Skeletal muscle tissue (tissue), 4 donors: ENCODE measurements around the gene IFT27. TPM values are rescaled to one million over a fixed set of nuclear protein-coding genes. Genes with fewer than 3 reads are reported as not detected.

Source experiments
- H3K27ac ChIP-seq: one replicate; pipeline ENCODE4 v1.7.0; 2013; ENCODE audit warnings: mild to moderate bottlenecking, low read depth, low read length, inconsistent platforms
- H3K27me3 ChIP-seq, 3 donors: one replicate each; pipeline ENCODE4 v1.7.0; 2013; ENCODE audit warnings: low read length in 3 of 3; ENCODE audit not compliant: control insufficient read depth in 3 of 3, insufficient read depth in 3 of 3
- H3K36me3 ChIP-seq, 3 donors: one replicate each; pipeline ENCODE4 v1.7.0; 2013; ENCODE audit warnings: low read length in 3 of 3; ENCODE audit not compliant: control insufficient read depth in 3 of 3, insufficient read depth in 3 of 3
- H3K4me1 ChIP-seq, 3 donors: one replicate each; pipeline ENCODE4 v1.7.0; 2013; ENCODE audit warnings: low read length in 3 of 3, mild to moderate bottlenecking in 3 of 3; ENCODE audit not compliant: control insufficient read depth in 3 of 3, insufficient read depth in 3 of 3
- H3K4me3 ChIP-seq, 3 donors: one replicate each; pipeline ENCODE4 v1.7.0; 2013; ENCODE audit warnings: low read length in 3 of 3
- H3K9ac ChIP-seq, 3 donors: one replicate each; pipeline ENCODE4 v1.7.0; 2013; ENCODE audit warnings: low read length in 3 of 3, mild to moderate bottlenecking in 3 of 3, moderate library complexity in 2 of 3, low read depth in 1 of 3
- H3K9me3 ChIP-seq, 3 donors: one replicate each; pipeline ENCODE4 v1.7.0; 2013; ENCODE audit warnings: low read length in 3 of 3; ENCODE audit not compliant: control insufficient read depth in 3 of 3
- total RNA-seq: library from RNA; depleted of rRNA; stranded (reverse); fragments of >200 nt; gene quantifications from one replicate; pipeline ENCODE4 v1.2.3, GENCODE V29; 2014
- donor health status: Osteomylitis.

The IFT27 gene
- total RNA-seq, 1 donor from 2014 or later: 19.3 TPM

DNA sequence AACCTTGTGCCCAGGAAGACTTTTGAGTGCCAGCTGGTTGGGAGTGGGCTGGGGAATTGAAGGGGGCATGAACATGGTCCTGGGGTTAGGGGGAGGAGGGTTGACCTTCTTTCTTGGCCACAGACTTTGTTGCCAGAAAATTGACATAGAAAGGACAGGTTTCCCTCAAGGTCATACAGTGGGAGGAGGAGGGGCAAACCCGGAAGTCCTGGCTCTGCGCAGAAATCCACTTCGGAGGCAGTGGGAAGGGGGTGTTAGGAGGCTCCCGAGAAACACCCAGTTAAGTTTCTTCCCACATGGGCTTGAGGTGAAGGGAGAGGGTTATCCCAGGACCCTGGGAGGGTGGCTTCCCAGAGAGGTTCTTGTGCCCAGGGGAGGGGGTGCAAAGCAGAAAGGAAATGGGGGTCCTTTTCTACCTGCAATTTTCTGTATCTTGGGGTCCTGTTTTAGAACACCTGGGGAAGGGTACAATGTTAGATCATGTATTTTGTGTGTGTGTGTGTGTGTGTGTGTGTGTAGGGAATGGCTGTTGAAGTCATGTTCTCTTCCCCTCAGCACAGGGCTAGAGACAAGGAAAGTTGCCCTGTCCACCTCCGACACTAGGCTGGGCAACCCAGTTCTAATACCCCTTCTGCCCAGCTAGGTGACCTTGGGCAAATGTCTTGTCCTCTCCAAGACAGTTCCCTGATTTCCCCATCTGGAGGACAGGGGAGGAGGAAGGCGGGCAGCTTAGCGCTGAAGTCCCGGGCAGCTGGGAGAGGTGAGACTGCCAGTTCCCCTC lies 39.8 kb upstream of the IFT27 start:
- Histone ChIP-seq H3K36me3 (no peaks in the 10 kb centered on the region), H3K27me3 (peaks cover 69 to 84% (median 73%) of the 10 kb centered on the region in 3 donors), H3K9ac (no peak overlapping the region), H3K4me1 (peaks cover 4 to 23% (median 7%) of the 10 kb centered on the region in 3 donors), H3K4me3 (no peak overlapping the region), H3K27ac (no peak overlapping the region), H3K9me3 (no peaks in the 10 kb centered on the region)

DNA sequence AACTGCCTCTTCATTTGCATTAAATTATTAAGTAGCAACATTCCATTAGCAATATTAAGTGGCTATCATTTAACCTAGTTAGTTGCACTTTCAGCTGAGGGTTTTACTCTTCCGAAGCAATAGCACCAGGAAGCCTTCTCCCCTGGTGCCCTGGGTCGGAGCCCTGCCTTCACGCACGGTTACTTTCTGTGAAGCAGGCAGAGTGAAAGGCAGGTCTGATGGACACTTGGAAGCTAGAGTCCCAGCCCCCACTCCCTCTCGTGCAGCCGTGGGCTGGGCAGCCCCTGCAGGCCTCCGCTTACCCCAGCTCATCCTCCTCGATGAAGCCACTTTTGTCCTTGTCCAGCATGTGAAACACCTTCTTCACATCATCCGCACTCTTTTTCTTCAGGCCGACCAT lies 38.9 kb upstream of the IFT27 start:
- no peaks in the 10 kb centered on the region for H3K9me3 ChIP-seq
- peaks cover 4 to 23% (median 7%) of the 10 kb centered on the region in 3 donors for H3K4me1 ChIP-seq
- peaks cover 69 to 82% (median 73%) of the 10 kb centered on the region in 3 donors for H3K27me3 ChIP-seq
- no peaks in the 10 kb centered on the region for H3K36me3 ChIP-seq
- no peak overlapping the region for H3K9ac ChIP-seq
- H3K27ac ChIP-seq: no peak overlapping the region
- no peak overlapping the region for H3K4me3 ChIP-seq

DNA sequence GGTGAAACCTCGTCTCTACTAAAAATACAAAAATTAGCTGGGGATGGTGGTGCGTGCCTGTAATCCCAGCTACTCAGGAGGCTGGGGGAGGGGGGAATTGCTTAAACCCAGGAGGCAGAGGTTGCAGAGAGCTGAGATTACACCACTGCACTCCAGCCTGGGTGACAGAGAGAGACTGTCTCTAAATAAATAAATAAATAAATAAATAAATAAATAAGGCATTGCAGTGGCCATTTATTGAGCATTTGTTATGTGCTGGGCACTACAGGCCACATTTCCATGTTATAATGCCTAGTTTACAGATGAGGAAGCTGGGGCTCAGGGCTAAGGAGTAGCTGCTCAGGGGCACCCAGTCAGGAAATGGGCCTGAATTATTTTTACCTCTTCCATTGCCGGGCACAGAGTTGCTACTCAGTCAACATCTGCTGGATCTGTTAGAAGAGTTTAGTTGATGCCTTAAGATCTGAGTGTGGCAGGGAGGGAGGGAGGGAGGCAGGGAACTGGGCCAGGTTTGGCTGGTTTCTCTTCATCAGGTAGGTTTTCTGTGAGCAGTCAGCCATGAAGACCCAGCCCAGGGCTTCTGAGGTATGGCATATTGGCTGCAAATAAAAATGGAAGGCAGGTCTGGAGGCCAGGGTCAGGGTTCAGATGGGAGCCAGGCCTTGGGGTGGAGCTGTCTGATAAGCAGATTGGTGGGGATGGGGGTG lies 35.3 kb upstream of the IFT27 start:
- Histone ChIP-seq H3K27ac (no peak overlapping the region), H3K4me1 (peaks cover 0 to 2% (median under 1%) of the 10 kb centered on the region in 3 donors), H3K9me3 (no peaks in the 10 kb centered on the region), H3K9ac (no peak overlapping the region), H3K36me3 (no peaks in the 10 kb centered on the region), H3K4me3 (no peak overlapping the region), H3K27me3 (peaks cover 46 to 67% (median 55%) of the 10 kb centered on the region in 3 donors)

DNA sequence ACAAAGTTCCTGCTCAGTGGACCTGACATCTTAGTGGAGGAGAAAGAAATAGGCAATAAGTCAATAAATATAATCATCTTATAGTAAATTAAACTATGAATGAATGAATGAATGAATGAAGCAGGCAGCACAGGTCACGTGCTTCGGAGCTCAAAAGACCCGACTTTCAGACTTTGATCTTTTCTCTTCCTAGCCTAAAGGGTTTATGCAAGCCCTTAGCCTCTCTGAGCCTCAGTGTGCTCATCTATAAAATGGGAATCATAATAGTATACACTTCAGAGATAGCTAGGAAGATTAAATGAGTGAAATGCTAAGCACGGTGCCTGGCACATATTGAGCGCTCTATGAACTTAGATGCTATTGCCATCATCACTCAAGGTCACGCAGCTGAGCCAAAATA lies 33.4 kb upstream of the IFT27 start:
- Histone ChIP-seq H3K36me3 (no peaks in the 10 kb centered on the region), H3K4me1 (no peaks in the 10 kb centered on the region), H3K27me3 (peaks cover 41 to 66% (median 52%) of the 10 kb centered on the region in 3 donors), H3K4me3 (no peak overlapping the region), H3K9ac (no peak overlapping the region), H3K9me3 (no peaks in the 10 kb centered on the region), H3K27ac (no peak overlapping the region)

DNA sequence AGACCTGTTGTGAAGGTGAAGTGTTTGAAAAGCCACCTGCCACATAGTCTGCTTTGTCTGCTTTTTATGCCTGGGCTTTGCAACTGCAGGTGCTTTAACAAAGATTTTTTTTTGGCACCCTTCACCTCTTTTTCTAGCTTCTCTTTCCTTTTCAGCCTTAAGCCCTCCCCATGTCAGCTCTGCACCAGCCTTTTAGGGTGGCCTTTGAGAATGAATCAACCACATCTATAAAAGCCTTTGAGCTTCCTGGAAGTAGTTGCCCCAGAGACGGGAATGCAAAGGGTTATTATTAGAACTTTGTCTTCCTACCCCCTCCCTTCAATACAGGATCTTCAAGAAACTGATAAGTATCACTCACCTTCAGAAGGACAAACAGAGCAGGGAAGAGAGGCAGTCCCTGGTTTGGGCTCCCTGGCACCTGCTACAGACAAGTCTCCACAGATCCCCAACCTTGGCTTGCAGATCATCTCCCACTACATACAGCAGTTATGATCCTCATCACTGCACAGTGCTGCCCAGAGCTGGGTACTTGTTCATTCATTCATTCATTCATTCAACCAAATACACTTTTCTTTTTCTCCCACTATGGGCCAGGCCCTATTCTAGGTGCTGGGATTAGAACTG lies 32.9 kb upstream of the IFT27 start:
- Histone ChIP-seq H3K4me1 (no peaks in the 10 kb centered on the region), H3K27ac (no peak overlapping the region), H3K27me3 (peaks cover 36 to 67% (median 52%) of the 10 kb centered on the region in 3 donors), H3K9me3 (no peaks in the 10 kb centered on the region), H3K4me3 (no peak overlapping the region), H3K9ac (no peak overlapping the region), H3K36me3 (no peaks in the 10 kb centered on the region)

DNA sequence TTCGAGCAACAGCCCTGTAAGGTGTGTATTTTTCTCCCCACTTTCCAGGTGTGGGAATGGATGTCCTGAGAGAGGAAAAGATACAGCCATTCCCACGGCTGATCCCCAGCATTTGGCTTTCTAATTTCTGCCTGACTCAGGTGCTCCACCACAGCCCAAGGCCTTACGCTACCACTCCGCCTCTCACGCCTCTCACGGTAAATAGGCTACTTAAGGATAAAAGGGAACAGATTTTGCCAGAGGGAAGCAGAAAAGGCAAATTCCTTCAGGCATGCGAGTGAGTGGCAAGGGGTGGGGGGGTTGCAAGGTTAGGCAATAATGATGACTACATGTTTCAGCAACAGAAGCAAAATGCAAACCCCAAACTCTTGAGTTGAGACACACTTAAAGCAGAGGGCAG lies 31.7 kb upstream of the IFT27 start:
- no peaks in the 10 kb centered on the region for H3K36me3 ChIP-seq
- no peaks in the 10 kb centered on the region for H3K9me3 ChIP-seq
- no peaks in the 10 kb centered on the region for H3K4me1 ChIP-seq
- H3K9ac ChIP-seq: no peak overlapping the region
- no peak overlapping the region for H3K27ac ChIP-seq
- H3K27me3 ChIP-seq: peaks cover 24 to 59% (median 48%) of the 10 kb centered on the region in 3 donors
- H3K4me3 ChIP-seq: no peak overlapping the region

DNA sequence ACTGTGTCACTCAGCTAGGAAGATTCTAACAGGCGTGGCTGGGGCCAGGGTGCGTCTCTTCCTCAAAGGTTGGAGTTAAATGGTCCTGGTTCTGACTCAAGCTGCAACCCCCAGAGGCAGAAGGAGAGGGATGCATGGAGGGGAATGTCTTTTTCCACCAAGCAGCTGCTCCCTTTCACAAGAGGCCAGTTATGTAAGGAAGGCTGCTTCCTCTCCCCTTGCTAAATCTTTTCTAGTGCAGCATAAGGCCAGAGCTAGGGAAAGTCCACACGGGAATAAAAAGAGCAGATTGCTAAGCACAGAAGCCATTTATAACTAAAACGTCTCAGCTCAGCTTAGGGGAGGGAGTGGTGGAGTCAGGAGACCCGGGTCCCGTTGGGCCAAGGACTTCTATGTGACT lies 30.9 kb upstream of the IFT27 start:
- Histone ChIP-seq H3K4me1 (no peaks in the 10 kb centered on the region), H3K4me3 (no peak overlapping the region), H3K27me3 (peaks cover 26 to 56% (median 43%) of the 10 kb centered on the region in 3 donors), H3K9me3 (no peaks in the 10 kb centered on the region), H3K36me3 (no peaks in the 10 kb centered on the region), H3K9ac (no peak overlapping the region), H3K27ac (no peak overlapping the region)

DNA sequence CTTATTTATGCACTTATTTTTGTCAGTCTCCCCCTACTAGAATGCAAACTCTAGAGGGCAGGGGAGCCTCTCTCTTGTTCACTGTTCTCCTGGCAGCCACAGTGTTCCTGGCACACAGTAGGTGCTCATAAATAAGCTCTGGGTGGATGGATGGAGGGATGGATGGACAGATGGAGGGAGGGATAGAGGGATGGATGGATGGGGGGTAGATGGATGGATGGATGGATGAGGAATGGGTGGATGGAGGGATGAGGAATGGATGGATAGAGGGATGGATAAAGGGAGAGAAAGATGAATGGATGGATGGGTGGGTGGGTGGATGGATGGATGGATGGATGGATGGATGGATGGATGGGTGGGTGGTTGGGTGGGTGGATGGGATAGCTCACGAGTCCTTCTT lies 27.4 kb upstream of the IFT27 start:
- no peak overlapping the region for H3K9ac ChIP-seq
- no peak overlapping the region for H3K27ac ChIP-seq
- no peaks in the 10 kb centered on the region for H3K9me3 ChIP-seq
- H3K4me1 ChIP-seq: no peaks in the 10 kb centered on the region
- H3K27me3 ChIP-seq: peaks cover 23 to 50% (median 38%) of the 10 kb centered on the region in 3 donors
- no peaks in the 10 kb centered on the region for H3K36me3 ChIP-seq
- no peak overlapping the region for H3K4me3 ChIP-seq

DNA sequence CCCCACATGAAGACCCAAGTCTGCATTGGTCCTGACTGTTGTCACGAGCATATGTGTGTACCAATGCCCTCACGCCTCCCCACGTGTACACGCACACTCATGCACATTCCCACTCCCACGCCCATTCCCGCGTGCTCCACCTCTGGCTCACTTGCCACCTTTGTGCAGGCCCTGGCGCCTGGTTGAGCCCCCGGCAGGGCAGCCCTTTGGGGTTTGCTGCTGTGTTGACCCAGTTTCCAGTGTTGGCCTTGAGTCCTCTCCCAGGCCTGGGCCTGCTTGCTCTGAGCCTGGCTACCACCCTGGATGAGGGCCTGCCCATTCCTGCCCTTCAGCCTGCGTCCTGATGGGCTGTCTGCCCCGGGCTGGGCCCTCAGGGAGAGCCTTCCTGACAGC lies 22.8 kb upstream of the IFT27 start:
- H3K27me3 ChIP-seq: peaks cover 7 to 35% (median 14%) of the 10 kb centered on the region in 3 donors

More for the DNA sequence above, 22.8 kb upstream of the IFT27 start:
- Histone ChIP-seq H3K9ac (no peak overlapping the region), H3K4me1 (no peaks in the 10 kb centered on the region), H3K27ac (no peak overlapping the region), H3K36me3 (no peaks in the 10 kb centered on the region), H3K4me3 (no peak overlapping the region), H3K9me3 (no peaks in the 10 kb centered on the region)
